ENCODE measurements around the gene USP9Y.

Gene USP9Y

GRCh38 chrY:12710460-12710859, 9.4 kb downstream of the USP9Y start:
- Histone ChIP-seq H3K27me3 (ENCODE audit: low read depth, low read length) (no peaks in the 10 kb centered on the region), H3K36me3 (ENCODE audit: control insufficient read depth in 1 of 2, insufficient read depth in 2 of 2, low read length in 2 of 2) (no peaks in the 10 kb centered on the region), H3K4me3 (ENCODE audit: low read depth in 1 of 2, low read length in 2 of 2) (no peak overlapping the region), H3K27ac (ENCODE audit: low read length) (no peak overlapping the region), H3K9me3 (ENCODE audit: control insufficient read depth in 1 of 2, low read length in 2 of 2) (no peaks in the 10 kb centered on the region), H3K4me1 (ENCODE audit: control insufficient read depth in 1 of 2, insufficient read depth in 2 of 2, low read length in 2 of 2) (no peaks in the 10 kb centered on the region)

GRCh38 chrY:12715376-12715775, 14.3 kb downstream of the USP9Y start:
- H3K27ac ChIP-seq (ENCODE audit: low read length): no peak overlapping the region
- no peak overlapping the region for H3K4me3 ChIP-seq (ENCODE audit: low read depth in 1 of 2, low read length in 2 of 2)
- H3K27me3 ChIP-seq (ENCODE audit: low read depth, low read length): no peaks in the 10 kb centered on the region
- peaks cover 0 to 4% of the 10 kb centered on the region in 2 donors for H3K36me3 ChIP-seq (ENCODE audit: control insufficient read depth in 1 of 2, insufficient read depth in 2 of 2, low read length in 2 of 2)
- no peaks in the 10 kb centered on the region for H3K4me1 ChIP-seq (ENCODE audit: control insufficient read depth in 1 of 2, insufficient read depth in 2 of 2, low read length in 2 of 2)
- H3K9me3 ChIP-seq (ENCODE audit: control insufficient read depth in 1 of 2, low read length in 2 of 2): no peaks in the 10 kb centered on the region

GRCh38 chrY:12729746-12730145, 28.7 kb downstream of the USP9Y start:
- no peak overlapping the region for H3K27ac ChIP-seq (ENCODE audit: low read length)
- no peak overlapping the region for H3K4me3 ChIP-seq (ENCODE audit: low read depth in 1 of 2, low read length in 2 of 2)
- H3K27me3 ChIP-seq (ENCODE audit: low read depth, low read length): no peaks in the 10 kb centered on the region
- H3K9me3 ChIP-seq (ENCODE audit: control insufficient read depth in 1 of 2, low read length in 2 of 2): no peaks in the 10 kb centered on the region
- no peaks in the 10 kb centered on the region for H3K4me1 ChIP-seq (ENCODE audit: control insufficient read depth in 1 of 2, insufficient read depth in 2 of 2, low read length in 2 of 2)
- H3K36me3 ChIP-seq (ENCODE audit: control insufficient read depth in 1 of 2, insufficient read depth in 2 of 2, low read length in 2 of 2): peaks cover 0 to 6% of the 10 kb centered on the region in 2 donors

DNA sequence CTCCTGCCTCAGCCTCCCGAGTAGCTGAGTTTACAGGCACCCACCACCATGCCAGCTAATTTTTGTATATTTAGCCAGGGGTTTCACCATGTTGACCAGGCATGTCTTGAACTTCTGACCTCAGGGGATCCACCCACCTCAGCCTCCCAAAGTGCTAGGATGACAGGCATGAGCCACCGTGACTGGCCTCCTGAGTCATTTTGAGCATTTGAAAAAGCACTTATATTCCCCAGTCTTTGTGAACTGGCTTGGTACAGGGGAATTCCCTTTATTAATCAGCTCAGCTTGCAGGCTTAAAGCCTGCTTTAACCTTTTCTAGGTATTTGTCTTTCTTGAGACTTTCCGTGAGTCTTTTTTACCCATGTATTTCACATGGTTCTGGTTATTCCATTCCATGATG, 32.6 kb downstream of the USP9Y start:
- H3K27ac ChIP-seq (ENCODE audit: low read length): no peak overlapping the region
- peaks cover 0 to 3% of the 10 kb centered on the region in 2 donors for H3K36me3 ChIP-seq (ENCODE audit: control insufficient read depth in 1 of 2, insufficient read depth in 2 of 2, low read length in 2 of 2)
- no peaks in the 10 kb centered on the region for H3K9me3 ChIP-seq (ENCODE audit: control insufficient read depth in 1 of 2, low read length in 2 of 2)
- H3K27me3 ChIP-seq (ENCODE audit: low read depth, low read length): no peaks in the 10 kb centered on the region
- no peaks in the 10 kb centered on the region for H3K4me1 ChIP-seq (ENCODE audit: control insufficient read depth in 1 of 2, insufficient read depth in 2 of 2, low read length in 2 of 2)
- no peak overlapping the region for H3K4me3 ChIP-seq (ENCODE audit: low read depth in 1 of 2, low read length in 2 of 2)

DNA sequence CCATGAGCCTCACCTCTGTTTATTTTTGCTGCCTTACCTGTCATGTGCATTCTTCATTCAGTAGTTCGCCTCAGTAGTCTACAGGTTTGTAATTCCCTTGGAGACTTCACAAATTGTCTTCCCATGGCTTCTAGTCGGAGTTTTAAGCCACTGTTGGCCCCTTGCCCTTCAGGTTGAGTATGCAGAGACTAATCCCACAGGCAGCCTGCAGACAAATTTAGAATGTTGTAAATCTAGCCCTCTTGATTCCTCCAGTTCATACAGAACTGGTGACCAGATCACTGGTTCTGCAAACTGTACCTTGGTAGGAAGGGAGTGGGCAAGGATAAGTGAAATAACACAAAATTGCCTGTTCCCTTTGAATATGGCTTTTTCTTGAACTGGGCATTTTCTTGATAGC, 33.0 kb downstream of the USP9Y start:
- Histone ChIP-seq H3K27me3 (ENCODE audit: low read depth, low read length) (no peaks in the 10 kb centered on the region), H3K36me3 (ENCODE audit: control insufficient read depth in 1 of 2, insufficient read depth in 2 of 2, low read length in 2 of 2) (peaks cover 0 to 4% of the 10 kb centered on the region in 2 donors), H3K4me3 (ENCODE audit: low read depth in 1 of 2, low read length in 2 of 2) (no peak overlapping the region), H3K27ac (ENCODE audit: low read length) (no peak overlapping the region), H3K4me1 (ENCODE audit: control insufficient read depth in 1 of 2, insufficient read depth in 2 of 2, low read length in 2 of 2) (no peaks in the 10 kb centered on the region), H3K9me3 (ENCODE audit: control insufficient read depth in 1 of 2, low read length in 2 of 2) (no peaks in the 10 kb centered on the region)

- Histone ChIP-seq H3K4me3 (ENCODE audit: low read depth in 1 of 2, low read length in 2 of 2) (no peak overlapping the region), H3K27ac (ENCODE audit: low read length) (no peak overlapping the region), H3K27me3 (ENCODE audit: low read depth, low read length) (no peaks in the 10 kb centered on the region), H3K4me1 (ENCODE audit: control insufficient read depth in 1 of 2, insufficient read depth in 2 of 2, low read length in 2 of 2) (no peaks in the 10 kb centered on the region), H3K9me3 (ENCODE audit: control insufficient read depth in 1 of 2, low read length in 2 of 2) (no peaks in the 10 kb centered on the region), H3K36me3 (ENCODE audit: control insufficient read depth in 1 of 2, insufficient read depth in 2 of 2, low read length in 2 of 2) (peaks cover 3 to 15% of the 10 kb centered on the region in 2 donors)
Observed at GRCh38 chrY:12741414-12741813, 40.4 kb downstream of the USP9Y start.

GRCh38 chrY:12742725-12743124, 41.7 kb downstream of the USP9Y start:
- Histone ChIP-seq H3K9me3 (ENCODE audit: control insufficient read depth in 1 of 2, low read length in 2 of 2) (no peaks in the 10 kb centered on the region), H3K36me3 (ENCODE audit: control insufficient read depth in 1 of 2, insufficient read depth in 2 of 2, low read length in 2 of 2) (peaks cover 3 to 15% of the 10 kb centered on the region in 2 donors), H3K27ac (ENCODE audit: low read length) (no peak overlapping the region), H3K4me3 (ENCODE audit: low read depth in 1 of 2, low read length in 2 of 2) (no peak overlapping the region), H3K27me3 (ENCODE audit: low read depth, low read length) (no peaks in the 10 kb centered on the region), H3K4me1 (ENCODE audit: control insufficient read depth in 1 of 2, insufficient read depth in 2 of 2, low read length in 2 of 2) (no peaks in the 10 kb centered on the region)

- Histone ChIP-seq H3K4me3 (ENCODE audit: low read depth in 1 of 2, low read length in 2 of 2) (no peak overlapping the region), H3K4me1 (ENCODE audit: control insufficient read depth in 1 of 2, insufficient read depth in 2 of 2, low read length in 2 of 2) (no peaks in the 10 kb centered on the region), H3K27me3 (ENCODE audit: low read depth, low read length) (no peaks in the 10 kb centered on the region), H3K27ac (ENCODE audit: low read length) (no peak overlapping the region), H3K36me3 (ENCODE audit: control insufficient read depth in 1 of 2, insufficient read depth in 2 of 2, low read length in 2 of 2) (peaks cover 3 to 12% of the 10 kb centered on the region in 2 donors), H3K9me3 (ENCODE audit: control insufficient read depth in 1 of 2, low read length in 2 of 2) (no peaks in the 10 kb centered on the region)
Observed at GRCh38 chrY:12744091-12744490, 43.1 kb downstream of the USP9Y start.

DNA sequence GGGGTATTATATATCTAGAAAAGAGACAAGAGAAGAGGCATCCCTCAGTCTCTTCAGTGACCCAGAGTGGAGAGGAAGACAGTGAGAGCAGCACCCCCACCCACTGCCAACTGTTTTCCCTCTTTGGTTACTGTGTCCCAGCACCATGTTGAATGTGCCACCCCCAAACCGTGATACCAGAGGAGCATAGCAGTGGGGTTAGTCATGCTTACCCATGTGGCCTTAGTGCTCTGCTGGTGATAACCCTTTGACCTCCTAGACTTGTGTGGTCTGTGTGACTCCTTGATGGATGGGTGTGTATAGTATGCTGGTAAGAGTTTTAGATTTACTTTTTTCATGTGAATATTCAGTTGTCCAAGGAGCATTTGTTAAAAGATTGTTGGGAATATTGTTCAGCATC, 48.3 kb downstream of the USP9Y start:
- no peaks in the 10 kb centered on the region for H3K27me3 ChIP-seq (ENCODE audit: low read depth, low read length)
- no peaks in the 10 kb centered on the region for H3K4me1 ChIP-seq (ENCODE audit: control insufficient read depth in 1 of 2, insufficient read depth in 2 of 2, low read length in 2 of 2)
- no peaks in the 10 kb centered on the region for H3K9me3 ChIP-seq (ENCODE audit: control insufficient read depth in 1 of 2, low read length in 2 of 2)
- H3K27ac ChIP-seq (ENCODE audit: low read length): no peak overlapping the region
- H3K36me3 ChIP-seq (ENCODE audit: control insufficient read depth in 1 of 2, insufficient read depth in 2 of 2, low read length in 2 of 2): peaks cover 0 to 3% of the 10 kb centered on the region in 2 donors
- H3K4me3 ChIP-seq (ENCODE audit: low read depth in 1 of 2, low read length in 2 of 2): no peak overlapping the region

GRCh38 chrY:12752856-12753255, 51.8 kb downstream of the USP9Y start:
- no peaks in the 10 kb centered on the region for H3K27me3 ChIP-seq (ENCODE audit: low read depth, low read length)
- no peaks in the 10 kb centered on the region for H3K9me3 ChIP-seq (ENCODE audit: control insufficient read depth in 1 of 2, low read length in 2 of 2)
- no peaks in the 10 kb centered on the region for H3K36me3 ChIP-seq (ENCODE audit: control insufficient read depth in 1 of 2, insufficient read depth in 2 of 2, low read length in 2 of 2)
- H3K27ac ChIP-seq (ENCODE audit: low read length): no peak overlapping the region
- no peaks in the 10 kb centered on the region for H3K4me1 ChIP-seq (ENCODE audit: control insufficient read depth in 1 of 2, insufficient read depth in 2 of 2, low read length in 2 of 2)
- no peak overlapping the region for H3K4me3 ChIP-seq (ENCODE audit: low read depth in 1 of 2, low read length in 2 of 2)

DNA sequence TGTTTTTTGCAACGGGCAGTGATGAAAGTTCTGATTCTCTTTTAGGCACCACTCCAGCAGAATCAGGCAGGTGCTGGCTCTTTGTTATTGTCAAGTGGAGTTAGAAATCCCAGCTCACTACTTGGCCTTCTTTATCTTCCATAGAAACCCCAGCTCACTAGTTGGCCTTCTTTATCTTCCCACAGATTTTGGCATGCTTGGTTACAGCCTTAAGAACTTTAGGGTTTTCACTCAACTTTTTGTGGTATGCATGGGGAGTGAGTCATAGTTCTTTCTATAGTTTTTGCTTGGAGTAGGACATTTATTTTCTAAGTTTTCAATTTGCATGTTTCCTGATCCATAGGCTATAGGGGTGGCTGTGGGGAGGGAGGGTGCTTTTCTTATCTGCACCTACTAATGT, 55.0 kb downstream of the USP9Y start:
- Histone ChIP-seq H3K27me3 (ENCODE audit: low read depth, low read length) (no peaks in the 10 kb centered on the region), H3K9me3 (ENCODE audit: control insufficient read depth in 1 of 2, low read length in 2 of 2) (no peaks in the 10 kb centered on the region), H3K27ac (ENCODE audit: low read length) (no peak overlapping the region), H3K4me3 (ENCODE audit: low read depth in 1 of 2, low read length in 2 of 2) (no peak overlapping the region), H3K36me3 (ENCODE audit: control insufficient read depth in 1 of 2, insufficient read depth in 2 of 2, low read length in 2 of 2) (no peaks in the 10 kb centered on the region), H3K4me1 (ENCODE audit: control insufficient read depth in 1 of 2, insufficient read depth in 2 of 2, low read length in 2 of 2) (no peaks in the 10 kb centered on the region)

DNA sequence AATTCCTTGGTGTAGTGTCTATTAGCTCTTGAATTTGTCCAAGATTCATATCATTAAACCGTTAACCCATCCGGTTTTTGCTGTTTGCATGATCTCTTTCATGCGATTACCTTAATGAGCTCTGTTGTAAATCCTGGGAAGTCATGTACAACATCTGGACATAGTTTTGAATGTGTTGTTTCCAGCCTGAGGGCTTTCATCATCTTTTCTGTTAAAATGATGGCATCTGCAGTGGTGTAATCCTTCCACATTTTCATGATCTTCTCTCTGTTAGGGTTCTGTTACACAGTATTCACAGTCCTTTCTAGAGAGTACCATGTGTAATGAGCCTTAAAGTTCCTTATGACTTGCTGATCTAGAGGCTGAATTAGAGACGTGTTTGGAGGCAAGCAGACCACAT, 64.9 kb downstream of the USP9Y start:
- no peaks in the 10 kb centered on the region for H3K36me3 ChIP-seq (ENCODE audit: control insufficient read depth in 1 of 2, insufficient read depth in 2 of 2, low read length in 2 of 2)
- no peak overlapping the region for H3K4me3 ChIP-seq (ENCODE audit: low read depth in 1 of 2, low read length in 2 of 2)
- H3K27ac ChIP-seq (ENCODE audit: low read length): no peak overlapping the region
- no peaks in the 10 kb centered on the region for H3K4me1 ChIP-seq (ENCODE audit: control insufficient read depth in 1 of 2, insufficient read depth in 2 of 2, low read length in 2 of 2)
- no peaks in the 10 kb centered on the region for H3K27me3 ChIP-seq (ENCODE audit: low read depth, low read length)
- no peaks in the 10 kb centered on the region for H3K9me3 ChIP-seq (ENCODE audit: control insufficient read depth in 1 of 2, low read length in 2 of 2)
